Chondrocyte (in vitro differentiated cells): ENCODE results near the gene SLC1A1. TPM values are rescaled to one million over a fixed set of nuclear protein-coding genes. Genes with fewer than 3 reads are reported as not detected.
"Not testable (repeated sequence)": the region's sequence is repeated elsewhere in the genome, so short reads cannot be mapped to it uniquely, and the experiment has no call there.

ENCODE experiments used
- DNase-seq: peaks from one replicate; pipeline ENCODE4 v3.0.0; 2021; ENCODE audit warnings: mixed read lengths, low spot score
- H3K27ac Mint-ChIP-seq: one replicate; pipeline ENCODE4 v1.8.0; 2021; ENCODE audit warnings: mild to moderate bottlenecking, moderate library complexity, mixed read lengths; ENCODE audit not compliant: unreplicated experiment
- H3K27me3 Mint-ChIP-seq: 2 replicates; pipeline ENCODE4 v1.8.0; 2021; ENCODE audit warnings: low read depth, mixed read lengths
- H3K36me3 Mint-ChIP-seq: 2 replicates; pipeline ENCODE4 v1.8.0; 2021; ENCODE audit warnings: low read depth, mixed read lengths
- H3K4me1 Mint-ChIP-seq: 2 replicates; pipeline ENCODE4 v1.8.0; 2021; ENCODE audit warnings: low read depth, mild to moderate bottlenecking, mixed read lengths
- H3K4me3 Mint-ChIP-seq: one replicate; pipeline ENCODE4 v1.8.0; 2021; ENCODE audit warnings: mild to moderate bottlenecking, moderate library complexity, mixed read lengths; ENCODE audit not compliant: unreplicated experiment
- H3K9me3 Mint-ChIP-seq: 2 replicates; pipeline ENCODE4 v1.8.0; 2021; ENCODE audit warnings: low read depth, mixed read lengths
- CTCF ChIP-seq: fragments of 200-600 bp; sonication (generic); IDR thresholded peaks from 2 replicates; pipeline ENCODE4 v1.5.0; 2021; ENCODE audit warnings: antibody characterized with exemption, mild to moderate bottlenecking, moderate library complexity
- total RNA-seq: library from RNA; stranded (reverse); gene quantifications from 3 replicates; pipeline ENCODE4 v1.2.1, GENCODE V29; 2021

The SLC1A1 gene
- total RNA-seq, 1 donor from 2014 or later: 11.0 TPM

- Mint-ChIP-seq H3K27me3 (no peaks in the 10 kb centered on the region), H3K4me3 (no peak overlapping the region), H3K4me1 (no peaks in the 10 kb centered on the region), H3K9me3 (peaks cover 28% of the 10 kb centered on the region), H3K27ac (no peak overlapping the region), H3K36me3 (peaks cover 11% of the 10 kb centered on the region)
- TF ChIP-seq CTCF: no peak
- no peak for DNase-seq
These were observed 40.1 kb downstream of the SLC1A1 start for GRCh38 chr9:4530375-4530774.

- not testable (repeated sequence) for DNase-seq, H3K4me1 Mint-ChIP-seq, H3K4me3 Mint-ChIP-seq, H3K27ac Mint-ChIP-seq, H3K27me3 Mint-ChIP-seq
- Mint-ChIP-seq H3K9me3 (peaks cover 28% of the 10 kb centered on the region), H3K36me3 (peaks cover 11% of the 10 kb centered on the region)
These were observed 40.6 kb downstream of the SLC1A1 start for GRCh38 chr9:4530831-4531230.

GRCh38 chr9:4531355-4531754 is 41.1 kb downstream of the SLC1A1 start:
- H3K27me3 Mint-ChIP-seq, H3K4me1 Mint-ChIP-seq, H3K4me3 Mint-ChIP-seq, DNase-seq, H3K27ac Mint-ChIP-seq: not testable (repeated sequence)
- Mint-ChIP-seq H3K36me3 (peaks cover 10% of the 10 kb centered on the region), H3K9me3 (peaks cover 26% of the 10 kb centered on the region)

GRCh38 chr9:4533881-4534280 is 43.6 kb downstream of the SLC1A1 start:
- peaks cover 24% of the 10 kb centered on the region for H3K9me3 Mint-ChIP-seq
- DNase-seq, H3K27ac Mint-ChIP-seq, H3K27me3 Mint-ChIP-seq, H3K36me3 Mint-ChIP-seq, H3K4me3 Mint-ChIP-seq, H3K4me1 Mint-ChIP-seq: not testable (repeated sequence)

GRCh38 chr9:4536196-4536595 is 45.9 kb downstream of the SLC1A1 start:
- H3K9me3 Mint-ChIP-seq: peaks cover 20% of the 10 kb centered on the region
- H3K27me3 Mint-ChIP-seq, DNase-seq, H3K27ac Mint-ChIP-seq, H3K4me1 Mint-ChIP-seq, H3K4me3 Mint-ChIP-seq, H3K36me3 Mint-ChIP-seq: not testable (repeated sequence)

- Mint-ChIP-seq H3K4me1 (peaks cover 11% of the 10 kb centered on the region), H3K27me3 (no peaks in the 10 kb centered on the region), H3K4me3 (no peak overlapping the region), H3K27ac (no peak overlapping the region), H3K9me3 (peaks cover 14% of the 10 kb centered on the region), H3K36me3 (peaks cover 4% of the 10 kb centered on the region)
- no peak for DNase-seq
- TF ChIP-seq CTCF: no peak
These were observed 47.3 kb downstream of the SLC1A1 start for GRCh38 chr9:4537581-4537980.

- H3K36me3 Mint-ChIP-seq: peaks cover 4% of the 10 kb centered on the region
- peaks cover 14% of the 10 kb centered on the region for H3K4me1 Mint-ChIP-seq
- no peak overlapping the region for H3K4me3 Mint-ChIP-seq
- no peak for DNase-seq
- H3K27ac Mint-ChIP-seq: no peak overlapping the region
- peaks cover 10% of the 10 kb centered on the region for H3K9me3 Mint-ChIP-seq
- no peak for TF ChIP-seq CTCF
- H3K27me3 Mint-ChIP-seq: no peaks in the 10 kb centered on the region
These were observed 47.8 kb downstream of the SLC1A1 start for GRCh38 chr9:4538107-4538506.
